H9 (cell line): ENCODE data around the gene ADGRE1. TPM values are rescaled to one million over a fixed set of nuclear protein-coding genes. Genes with fewer than 3 reads are reported as not detected.

Experiments used
- DNase-seq: peaks from one replicate; pipeline ENCODE4 v3.0.0-alpha.2; 2017
- H2AFZ ChIP-seq: one replicate; pipeline ENCODE4 v1.6.1; 2013; ENCODE audit warnings: mild to moderate bottlenecking, low read length, control low read depth, moderate library complexity
- H2AK5ac ChIP-seq: 2 replicates; pipeline ENCODE4 v1.6.1; 2013; ENCODE audit warnings: low read length, control low read depth, mixed read lengths; ENCODE audit not compliant: insufficient read length
- H2BK120ac ChIP-seq: one replicate; pipeline ENCODE4 v1.6.1; 2013; ENCODE audit warnings: low read depth, mild to moderate bottlenecking, low read length, control low read depth, inconsistent platforms; ENCODE audit not compliant: poor library complexity, severe bottlenecking
- H2BK12ac ChIP-seq: 2 replicates; pipeline ENCODE4 v1.6.1; 2013; ENCODE audit warnings: low read length, control low read depth, mixed read lengths, low read depth; ENCODE audit not compliant: insufficient read length
- H2BK15ac ChIP-seq: 2 replicates; pipeline ENCODE4 v1.6.1; 2013; ENCODE audit warnings: low read depth, low read length, control low read depth
- H2BK20ac ChIP-seq: one replicate; pipeline ENCODE4 v1.6.1; 2013; ENCODE audit warnings: low read depth, mild to moderate bottlenecking, low read length, control low read depth, inconsistent platforms; ENCODE audit not compliant: poor library complexity, severe bottlenecking
- H2BK5ac ChIP-seq: 2 replicates; pipeline ENCODE4 v1.6.1; 2013; ENCODE audit warnings: low read length, control low read depth, mixed read lengths; ENCODE audit not compliant: insufficient read length
- H3K14ac ChIP-seq: 2 replicates; pipeline ENCODE4 v1.6.1; 2013; ENCODE audit warnings: low read length, control low read depth; ENCODE audit not compliant: insufficient read depth
- H3K18ac ChIP-seq: 2 replicates; pipeline ENCODE4 v1.6.1; 2013; ENCODE audit warnings: low read depth, mild to moderate bottlenecking, mixed read lengths, low read length, control low read depth; ENCODE audit not compliant: insufficient read length
- H3K23ac ChIP-seq: 2 replicates; pipeline ENCODE4 v1.6.1; 2013; ENCODE audit warnings: low read length, control low read depth, mixed read lengths, low read depth; ENCODE audit not compliant: insufficient read length
- H3K23me2 ChIP-seq: 2 replicates; pipeline ENCODE4 v1.6.1; 2013; ENCODE audit warnings: low read depth, mild to moderate bottlenecking, mixed read lengths, low read length, control low read depth; ENCODE audit not compliant: insufficient read length, poor library complexity, severe bottlenecking
- H3K27ac ChIP-seq: 2 replicates; pipeline ENCODE4 v1.5.1; 2013; ENCODE audit warnings: low read length, control low read depth, mixed read lengths, low read depth; ENCODE audit not compliant: insufficient read length
- H3K27me3 ChIP-seq: 2 replicates; pipeline ENCODE4 v1.6.1; 2013; ENCODE audit warnings: low read length, control low read depth, inconsistent platforms; ENCODE audit not compliant: insufficient read depth
- H3K4ac ChIP-seq: 2 replicates; pipeline ENCODE4 v1.6.1; 2013; ENCODE audit warnings: low read depth, mild to moderate bottlenecking, control low read depth, inconsistent platforms, low read length, moderate library complexity
- H3K4me1 ChIP-seq: 2 replicates; pipeline ENCODE4 v1.6.1; 2013; ENCODE audit warnings: low read length, control low read depth, inconsistent platforms; ENCODE audit not compliant: insufficient read depth
- H3K4me2 ChIP-seq: 2 replicates; pipeline ENCODE4 v1.6.1; 2013; ENCODE audit warnings: low read length, control low read depth, mixed read lengths; ENCODE audit not compliant: insufficient read length, insufficient read depth
- H3K56ac ChIP-seq: 2 replicates; pipeline ENCODE4 v1.6.1; 2013; ENCODE audit warnings: low read depth, mild to moderate bottlenecking, mixed read lengths, low read length, control low read depth; ENCODE audit not compliant: insufficient read length
- H3K79me1 ChIP-seq: 2 replicates; pipeline ENCODE4 v1.6.1; 2013; ENCODE audit warnings: low read depth, mild to moderate bottlenecking, moderate library complexity, low read length, control low read depth, inconsistent platforms; ENCODE audit not compliant: insufficient read depth, poor library complexity, severe bottlenecking
- H3K79me2 ChIP-seq: 2 replicates; pipeline ENCODE4 v1.6.1; 2013; ENCODE audit warnings: low read length, control low read depth, inconsistent platforms; ENCODE audit not compliant: insufficient read depth
- H3K9ac ChIP-seq: 2 replicates; pipeline ENCODE4 v1.6.1; 2013; ENCODE audit warnings: low read length, control low read depth, mixed read lengths; ENCODE audit not compliant: insufficient read length; ENCODE audit errors: extremely low read depth
- H3K9me3 ChIP-seq: one replicate; pipeline ENCODE4 v1.6.1; 2013; ENCODE audit warnings: low read depth, low read length, inconsistent platforms; ENCODE audit not compliant: control insufficient read depth
- H3T11ph ChIP-seq: one replicate; pipeline ENCODE4 v1.6.1; 2013; ENCODE audit warnings: mild to moderate bottlenecking, low read length, control low read depth, inconsistent platforms
- H4K20me1 ChIP-seq: one replicate; pipeline ENCODE4 v1.6.1; 2013; ENCODE audit not compliant: control insufficient read depth, insufficient read length, insufficient read depth
- H4K5ac ChIP-seq: 2 replicates; pipeline ENCODE4 v1.6.1; 2013; ENCODE audit warnings: low read depth, mild to moderate bottlenecking, mixed read lengths, low read length, control low read depth; ENCODE audit not compliant: insufficient read length
- H4K8ac ChIP-seq: replicated peaks from 2 replicates; pipeline ENCODE4 v1.6.1; 2013; ENCODE audit warnings: low read length, control low read depth, mixed read lengths, low read depth; ENCODE audit not compliant: insufficient read length
- H4K91ac ChIP-seq: 2 replicates; pipeline ENCODE4 v1.6.1; 2013; ENCODE audit warnings: low read depth, mild to moderate bottlenecking, moderate library complexity, mixed read lengths, low read length, control low read depth; ENCODE audit not compliant: insufficient read length
- H3K27ac Mint-ChIP-seq, 3 experiments: 2 replicates in 2 of 3; 3 replicates in 1 of 3; pipeline ENCODE4 v1.8.0; 2020 to 2021; ENCODE audit warnings: mixed read lengths in 3 of 3, mild to moderate bottlenecking in 1 of 3, moderate library complexity in 1 of 3
- H3K27me3 Mint-ChIP-seq: 2 replicates; pipeline ENCODE4 v1.8.0; 2021; ENCODE audit warnings: low read depth, mild to moderate bottlenecking, moderate library complexity, mixed read lengths
- H3K36me3 Mint-ChIP-seq, 3 experiments: 2 replicates in 2 of 3; 3 replicates in 1 of 3; pipeline ENCODE4 v1.8.0; 2020 to 2021; ENCODE audit warnings: low read depth in 3 of 3, mixed read lengths in 3 of 3; ENCODE audit not compliant: insufficient read depth in 1 of 3
- H3K4me1 Mint-ChIP-seq, 2 experiments: 2 replicates each; pipeline ENCODE4 v1.8.0; 2020; ENCODE audit warnings: mixed read lengths in 2 of 2
- H3K4me3 Mint-ChIP-seq, 2 experiments: 2 replicates in 1 of 2; 3 replicates in 1 of 2; pipeline ENCODE4 v1.8.0; 2020 to 2021; ENCODE audit warnings: mild to moderate bottlenecking in 2 of 2, mixed read lengths in 2 of 2, moderate library complexity in 1 of 2
- H3K9me3 Mint-ChIP-seq, 2 experiments: 2 replicates in 1 of 2; 3 replicates in 1 of 2; pipeline ENCODE4 v1.8.0; 2020; ENCODE audit warnings: mild to moderate bottlenecking in 2 of 2, mixed read lengths in 2 of 2, moderate library complexity in 1 of 2
- CTCF ChIP-seq: fragments of 200-600 bp; sonication (generic); conservative IDR thresholded peaks from 3 replicates; pipeline ENCODE4 v1.8.0; 2021; ENCODE audit warnings: antibody characterized with exemption, mild to moderate bottlenecking
- WGBS: extraction: QIAGEN DNeasy Blood & Tissue Kit; methylation state at CpG from one replicate; pipeline ENCODE4 v1.1.7; 2013; ENCODE audit warnings: missing lambda C conversion rate, low lambda C conversion rate, mixed read lengths; ENCODE audit not compliant: insufficient read length; ENCODE audit errors: extremely low coverage; 5-methylcytosine and 5-hydroxymethylcytosine counted together
- total RNA-seq: library from RNA; stranded (reverse); gene quantifications from 2 replicates; pipeline ENCODE4 v1.2.1, GENCODE V29; 2021

ADGRE1 gene
- total RNA-seq, 1 experiment from 2014 or later: not detected

- no peak for TF ChIP-seq CTCF
- no peaks in the 10 kb centered on the region for H3K36me3 Mint-ChIP-seq
- Histone ChIP-seq H3K27ac (no peak overlapping the region), H2BK15ac (no peak overlapping the region), H2BK12ac (no peak overlapping the region), H4K5ac (no peak overlapping the region), H3K4me1 (no peaks in the 10 kb centered on the region), H3K9ac (no peak overlapping the region), H4K8ac (no peak overlapping the region), H3K14ac (no peak overlapping the region), H3K18ac (no peak overlapping the region), H3K9me3 (no peaks in the 10 kb centered on the region), H2BK20ac (no peak overlapping the region), H3K79me2 (no peaks in the 10 kb centered on the region), H3K23me2 (peaks cover 2% of the 10 kb centered on the region), H2BK5ac (no peak overlapping the region), H4K20me1 (no peaks in the 10 kb centered on the region), H3K4me2 (no peak overlapping the region), H2BK120ac (no peak overlapping the region), H3K23ac (no peak overlapping the region), H4K91ac (no peak overlapping the region), H3T11ph (no peak overlapping the region), H2AFZ (no peak overlapping the region), H3K56ac (no peak overlapping the region), H3K4ac (no peak overlapping the region), H2AK5ac (no peak overlapping the region), H3K79me1 (no peaks in the 10 kb centered on the region), H3K27me3 (no peaks in the 10 kb centered on the region)
- H3K27ac Mint-ChIP-seq: no peak overlapping the region
- no CpG with 5 or more reads among the region's 3 CpGs for WGBS
- H3K4me1 Mint-ChIP-seq: no peaks in the 10 kb centered on the region
- no peak for DNase-seq
- no peaks in the 10 kb centered on the region; the same call in 1 of the 2 replicates for H3K27me3 Mint-ChIP-seq
- H3K9me3 Mint-ChIP-seq: peaks cover under 1 to 57% of the 10 kb centered on the region in 2 experiments; a peak in 3 of 5 replicates
- no peak overlapping the region for H3K4me3 Mint-ChIP-seq
Observed at GRCh38 chr19:6848986-6849385, 38.4 kb upstream of the ADGRE1 start.
